HG03565 (cell line): ENCODE results near the gene RPS15.
A peak's percentile ranks its signal among the peaks of the same experiment; 100 is the strongest.
"Not testable (repeated sequence)": the region's sequence is repeated elsewhere in the genome, so short reads cannot be mapped to it uniquely, and the experiment has no call there.

Experiments
- ATAC-seq: cut with Tn5 transposase; IDR thresholded peaks from one replicate; pipeline ENCODE4 v1.9.1; 2021; ENCODE audit warnings: mild to moderate bottlenecking, moderate library complexity; ENCODE audit not compliant: unreplicated experiment

RPS15 gene

DNA sequence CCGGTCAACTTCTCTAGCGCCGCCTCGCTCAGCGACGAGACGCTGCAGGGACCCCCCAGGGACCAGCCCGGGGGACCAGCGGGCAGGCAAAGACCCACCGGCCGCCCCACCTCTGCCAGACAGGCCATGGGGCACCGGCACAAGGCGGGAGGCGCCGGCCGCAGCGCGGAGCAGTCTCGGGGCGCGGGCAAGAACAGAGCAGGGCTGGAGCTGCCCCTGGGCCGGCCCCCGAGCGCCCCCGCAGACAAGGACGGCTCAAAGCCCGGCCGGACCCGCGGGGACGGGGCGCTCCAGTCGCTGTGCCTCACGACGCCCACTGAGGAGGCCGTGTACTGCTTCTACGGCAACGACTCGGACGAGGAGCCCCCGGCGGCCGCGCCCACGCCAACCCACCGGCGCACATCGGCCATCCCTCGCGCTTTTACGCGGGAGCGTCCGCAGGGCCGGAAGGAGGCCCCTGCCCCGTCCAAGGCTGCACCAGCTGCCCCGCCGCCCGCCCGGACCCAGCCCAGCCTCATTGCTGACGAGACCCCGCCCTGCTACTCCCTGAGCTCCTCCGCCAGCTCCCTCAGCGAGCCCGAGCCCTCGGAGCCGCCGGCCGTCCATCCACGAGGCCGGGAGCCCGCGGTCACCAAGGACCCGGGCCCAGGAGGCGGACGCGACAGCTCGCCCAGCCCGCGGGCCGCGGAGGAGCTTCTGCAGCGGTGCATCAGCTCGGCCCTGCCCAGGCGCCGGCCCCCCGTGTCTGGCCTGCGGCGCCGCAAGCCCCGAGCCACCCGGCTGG lies 29.5 kb downstream of the RPS15 start:
- no peak for ATAC-seq

DNA sequence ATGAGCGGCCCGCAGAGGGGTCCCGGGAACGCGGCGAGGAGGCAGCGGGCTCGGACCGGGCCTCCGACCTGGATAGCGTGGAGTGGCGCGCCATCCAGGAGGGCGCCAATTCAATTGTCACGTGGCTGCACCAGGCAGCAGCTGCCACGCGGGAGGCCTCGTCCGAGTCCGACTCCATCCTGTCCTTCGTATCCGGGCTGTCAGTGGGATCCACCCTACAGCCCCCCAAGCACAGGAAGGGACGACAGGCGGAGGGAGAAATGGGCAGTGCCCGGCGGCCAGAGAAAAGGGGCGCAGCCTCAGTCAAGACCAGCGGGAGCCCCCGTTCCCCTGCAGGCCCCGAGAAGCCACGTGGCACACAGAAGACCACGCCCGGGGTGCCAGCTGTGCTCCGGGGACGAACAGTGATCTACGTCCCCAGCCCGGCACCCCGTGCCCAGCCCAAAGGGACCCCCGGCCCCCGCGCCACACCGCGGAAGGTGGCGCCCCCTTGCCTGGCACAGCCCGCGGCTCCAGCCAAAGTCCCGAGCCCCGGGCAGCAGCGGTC lies 30.2 kb downstream of the RPS15 start:
- no peak for ATAC-seq

DNA sequence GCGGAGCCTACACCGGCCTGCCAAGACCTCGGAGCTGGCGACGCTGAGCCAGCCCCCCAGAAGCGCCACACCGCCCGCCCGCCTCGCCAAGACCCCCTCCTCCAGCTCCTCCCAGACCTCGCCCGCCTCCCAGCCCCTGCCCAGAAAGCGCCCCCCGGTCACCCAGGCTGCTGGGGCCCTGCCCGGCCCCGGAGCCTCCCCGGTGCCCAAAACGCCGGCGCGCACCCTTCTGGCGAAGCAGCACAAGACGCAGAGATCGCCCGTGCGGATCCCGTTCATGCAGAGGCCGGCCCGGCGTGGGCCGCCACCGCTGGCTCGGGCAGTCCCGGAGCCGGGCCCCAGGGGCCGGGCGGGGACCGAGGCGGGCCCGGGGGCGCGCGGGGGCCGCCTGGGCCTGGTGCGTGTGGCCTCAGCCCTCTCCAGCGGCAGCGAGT lies 30.6 kb downstream of the RPS15 start:
- ATAC-seq, result no peak

DNA sequence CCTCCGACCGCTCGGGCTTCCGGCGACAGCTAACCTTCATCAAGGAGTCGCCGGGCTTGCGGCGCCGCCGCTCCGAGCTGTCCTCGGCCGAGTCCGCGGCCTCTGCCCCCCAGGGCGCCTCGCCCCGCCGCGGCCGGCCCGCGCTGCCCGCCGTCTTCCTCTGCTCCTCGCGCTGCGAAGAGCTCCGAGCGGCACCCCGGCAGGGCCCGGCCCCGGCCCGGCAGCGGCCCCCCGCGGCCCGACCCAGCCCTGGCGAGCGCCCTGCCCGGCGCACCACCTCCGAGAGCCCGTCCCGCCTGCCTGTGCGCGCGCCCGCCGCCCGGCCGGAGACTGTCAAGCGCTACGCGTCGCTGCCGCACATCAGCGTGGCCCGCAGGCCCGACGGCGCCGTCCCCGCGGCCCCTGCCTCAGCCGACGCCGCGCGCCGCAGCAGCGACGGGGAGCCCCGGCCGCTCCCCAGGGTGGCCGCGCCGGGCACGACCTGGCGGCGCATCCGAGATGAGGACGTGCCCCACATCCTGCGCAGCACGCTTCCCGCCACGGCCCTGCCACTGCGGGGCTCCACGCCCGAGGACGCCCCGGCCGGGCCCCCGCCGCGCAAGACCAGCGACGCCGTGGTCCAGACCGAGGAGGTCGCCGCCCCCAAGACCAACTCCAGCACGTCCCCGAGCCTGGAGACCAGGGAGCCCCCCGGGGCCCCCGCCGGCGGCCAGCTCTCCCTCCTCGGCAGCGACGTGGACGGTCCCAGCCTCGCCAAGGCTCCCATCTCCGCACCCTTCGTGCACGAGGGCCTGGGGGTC lies 31.3 kb downstream of the RPS15 start:
- no peak for ATAC-seq

DNA sequence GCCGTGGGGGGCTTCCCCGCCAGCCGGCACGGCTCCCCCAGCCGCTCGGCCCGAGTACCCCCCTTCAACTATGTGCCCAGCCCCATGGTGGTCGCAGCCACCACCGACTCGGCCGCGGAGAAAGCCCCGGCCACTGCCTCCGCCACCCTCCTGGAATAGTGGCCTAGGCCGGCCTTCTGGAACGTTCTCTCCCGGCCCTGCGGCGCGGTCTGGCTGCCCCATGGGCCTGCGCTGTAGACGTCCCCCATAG lies 31.8 kb downstream of the RPS15 start:
- ATAC-seq, result no peak

DNA sequence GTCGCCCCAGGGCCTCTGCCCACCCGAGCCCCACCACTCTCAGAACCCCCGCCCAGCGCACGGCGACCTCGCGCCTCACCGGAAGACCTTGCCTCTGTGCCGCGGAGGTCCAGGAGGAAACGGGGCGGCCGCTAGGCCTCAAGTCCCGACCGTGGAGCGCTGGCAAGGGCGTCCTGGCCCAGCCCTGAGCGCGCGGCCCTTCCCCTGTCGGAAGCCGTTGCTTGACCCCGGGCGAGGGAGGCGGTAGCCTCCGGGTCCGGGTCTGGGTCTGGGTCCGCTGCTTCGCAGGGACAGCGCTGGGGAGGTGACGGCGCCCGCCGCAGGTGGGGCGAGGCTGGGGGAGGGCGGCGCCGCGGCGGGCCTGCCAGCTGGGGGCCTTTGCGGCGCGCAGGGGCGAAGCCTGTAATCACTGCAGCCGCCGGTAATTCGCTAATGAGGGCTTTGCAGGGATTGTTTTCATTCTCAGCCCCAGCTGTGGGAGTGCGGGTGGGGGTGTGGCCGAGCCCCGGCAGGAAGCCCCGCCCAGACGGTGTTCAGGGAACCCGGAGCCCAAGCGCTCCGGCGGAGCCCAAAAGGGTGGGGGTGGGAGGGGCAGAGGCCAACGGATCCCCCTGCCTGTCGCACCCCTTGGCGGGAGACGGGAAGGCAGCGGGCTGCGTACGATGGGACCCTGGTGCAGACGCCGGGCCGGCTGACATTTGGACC lies 32.3 kb downstream of the RPS15 start:
- ATAC-seq, result no peak

DNA sequence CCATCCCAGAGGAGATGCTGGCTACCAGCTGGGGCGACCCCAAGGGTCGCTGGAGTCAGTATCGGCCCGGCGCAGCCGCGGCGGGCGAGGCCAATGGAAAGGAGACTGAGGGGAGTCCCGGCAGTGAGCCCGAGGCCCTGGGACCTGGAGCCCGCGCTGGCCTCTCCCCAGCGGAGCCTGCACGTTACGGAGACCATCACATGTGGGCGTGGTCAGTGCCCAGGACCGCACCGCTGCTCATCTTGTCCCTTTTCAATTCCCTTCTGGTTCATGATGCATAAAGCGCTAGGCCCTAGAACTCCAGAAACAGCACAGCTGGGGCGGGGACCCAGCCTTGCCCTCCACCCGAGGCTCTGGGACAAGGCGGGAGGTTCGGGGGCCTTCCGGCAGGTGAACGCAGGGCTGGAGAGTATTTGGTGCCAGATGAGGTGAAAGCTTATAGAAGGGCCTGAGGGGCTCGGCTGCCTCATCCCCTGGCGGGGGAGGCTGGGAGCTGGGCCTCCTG lies 32.9 kb downstream of the RPS15 start:
- no peak for ATAC-seq

DNA sequence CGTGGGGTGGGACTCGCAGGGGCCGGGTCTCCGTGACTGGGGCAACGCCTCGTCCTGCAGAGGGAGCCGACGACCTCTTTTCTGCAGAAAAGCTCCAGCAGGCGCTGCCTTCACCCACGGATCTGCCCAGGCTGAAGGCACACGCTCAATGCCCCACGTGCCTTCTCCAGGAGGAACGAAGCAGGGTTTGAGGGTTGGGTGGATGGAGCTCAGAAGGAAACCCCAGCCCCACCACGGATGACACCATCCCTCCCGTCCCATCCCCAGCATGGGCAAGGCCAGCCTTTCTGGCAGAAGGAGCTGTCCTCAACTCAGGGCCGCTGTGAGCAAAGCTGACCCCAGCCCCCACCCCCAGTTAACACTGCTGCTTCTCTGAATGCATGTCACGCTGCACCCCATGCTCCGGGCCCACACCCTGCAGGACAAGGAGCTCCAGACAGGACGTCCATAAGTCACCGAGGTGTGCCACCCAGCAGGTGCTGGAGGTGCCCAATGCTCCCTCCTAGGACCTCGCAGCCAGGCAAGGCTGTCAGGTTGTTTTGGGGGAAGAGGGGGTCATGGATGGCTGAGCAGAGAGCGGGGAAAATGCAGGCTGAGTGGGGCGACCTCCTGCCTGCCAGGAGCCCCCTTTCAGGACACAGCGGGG lies 33.4 kb downstream of the RPS15 start:
- ATAC-seq, result no peak

DNA sequence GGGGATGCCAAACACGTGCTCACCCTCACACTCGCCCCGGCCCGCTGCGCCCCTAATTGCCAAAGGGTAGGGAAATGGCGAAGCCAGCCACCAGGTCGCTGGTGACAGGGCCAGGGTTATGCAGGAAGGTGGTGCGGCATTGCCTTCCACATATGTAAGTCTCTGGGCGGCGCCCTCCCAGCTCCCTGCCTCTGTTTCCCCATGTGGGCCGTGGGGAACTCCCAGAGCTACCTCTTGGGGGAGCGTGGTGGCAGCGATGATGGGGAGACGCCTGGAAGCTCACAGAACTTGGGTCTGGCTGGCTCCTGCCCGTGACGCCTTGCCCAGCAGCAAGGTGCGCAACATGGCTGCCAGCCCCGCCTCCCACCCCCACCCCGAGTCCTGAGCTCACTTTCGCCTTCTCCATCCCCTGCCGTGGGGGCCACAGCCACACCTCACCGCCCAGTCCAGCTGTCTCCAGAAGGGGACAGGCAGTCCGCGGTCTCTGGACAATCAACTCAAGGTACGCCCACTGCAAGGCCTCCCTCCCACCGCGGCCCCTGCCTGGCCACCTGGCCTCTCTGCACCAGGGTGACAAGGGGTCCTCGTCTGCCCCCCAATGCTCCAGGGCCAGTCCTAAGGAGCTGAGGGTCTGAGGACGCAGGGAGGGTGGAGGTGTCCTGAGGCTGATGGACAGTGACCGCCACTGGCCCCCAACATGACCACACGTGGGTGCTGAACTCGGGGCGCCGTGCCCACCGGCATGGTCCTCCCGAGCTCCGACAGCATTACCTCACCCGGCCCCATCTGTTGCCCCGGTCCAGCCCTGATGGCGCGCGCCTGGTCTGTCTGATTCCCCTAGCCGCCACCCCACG lies 34.3 kb downstream of the RPS15 start:
- no peak for ATAC-seq

DNA sequence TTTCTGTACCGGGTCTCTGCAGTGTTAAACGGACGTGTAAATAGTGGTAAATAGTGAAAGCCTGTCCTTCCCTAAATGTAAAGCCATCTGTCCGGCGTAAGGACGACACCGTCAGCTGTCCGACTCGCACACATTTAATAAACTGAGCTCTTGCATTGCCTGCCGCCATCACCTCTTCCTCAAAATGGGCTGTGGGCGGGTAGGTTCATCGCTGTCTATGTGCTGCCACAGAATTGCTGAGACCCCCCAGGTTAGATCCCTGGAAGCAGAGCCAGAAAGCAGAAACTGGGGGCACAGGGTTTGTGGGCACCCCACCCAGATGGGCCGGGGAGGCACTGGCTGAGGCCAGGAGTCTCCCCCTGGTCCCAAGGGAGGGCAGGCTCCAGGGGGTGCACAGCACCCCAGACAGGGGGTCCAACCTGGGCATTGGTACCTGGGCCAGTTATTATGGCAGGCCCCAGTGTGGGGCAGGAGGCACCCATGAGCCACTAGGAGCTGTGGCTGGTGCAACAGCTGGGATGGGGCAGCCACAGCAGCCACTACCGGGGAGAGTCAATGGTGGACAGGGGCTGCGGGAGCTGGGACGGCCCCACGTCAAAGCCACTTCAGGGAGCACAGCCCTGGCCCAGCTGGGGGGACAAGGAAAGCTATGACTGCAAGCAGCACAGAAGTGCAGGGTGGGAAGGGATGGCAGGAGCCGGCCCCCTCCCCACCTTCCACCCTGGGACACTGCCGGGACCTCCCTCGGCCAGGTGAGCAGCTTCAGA lies 35.1 kb downstream of the RPS15 start:
- ATAC-seq, result no peak

DNA sequence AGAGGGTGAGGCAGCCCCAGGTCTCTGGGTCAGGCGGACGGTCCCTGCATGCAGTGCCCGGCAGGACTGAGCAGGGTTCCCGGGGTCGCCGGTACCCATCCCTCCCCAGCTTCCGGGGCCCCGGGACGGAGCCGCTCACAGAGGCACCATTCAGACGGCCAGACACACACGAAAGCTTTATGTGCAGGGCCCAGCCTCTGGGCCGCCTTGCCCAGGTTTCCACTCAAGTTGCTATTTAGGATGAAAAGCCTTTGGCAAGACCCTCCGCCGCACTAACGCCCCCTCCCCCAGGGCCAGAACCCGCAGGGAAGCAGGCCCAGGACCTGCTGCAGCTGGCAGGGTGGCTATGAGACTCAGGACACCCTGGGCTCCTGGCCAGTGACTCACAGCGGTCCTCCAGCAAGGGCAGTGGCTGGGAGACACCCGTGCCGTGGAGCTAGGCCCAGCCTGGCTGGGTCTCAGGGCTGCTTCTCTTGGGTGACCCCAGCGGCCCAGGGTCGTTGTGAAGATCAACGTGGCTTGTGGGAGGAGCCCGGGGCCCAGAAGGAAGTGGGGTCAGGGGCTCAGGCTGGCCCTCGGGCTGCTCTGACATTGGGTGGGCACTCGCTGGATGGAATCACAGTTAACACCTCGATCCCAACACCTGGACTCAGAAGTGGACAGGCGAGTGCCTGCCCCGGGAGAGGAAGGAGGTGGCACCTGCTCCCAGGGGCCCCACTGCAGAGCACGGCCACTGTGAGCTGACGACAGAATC lies 36.0 kb downstream of the RPS15 start:
- no peak for ATAC-seq

DNA sequence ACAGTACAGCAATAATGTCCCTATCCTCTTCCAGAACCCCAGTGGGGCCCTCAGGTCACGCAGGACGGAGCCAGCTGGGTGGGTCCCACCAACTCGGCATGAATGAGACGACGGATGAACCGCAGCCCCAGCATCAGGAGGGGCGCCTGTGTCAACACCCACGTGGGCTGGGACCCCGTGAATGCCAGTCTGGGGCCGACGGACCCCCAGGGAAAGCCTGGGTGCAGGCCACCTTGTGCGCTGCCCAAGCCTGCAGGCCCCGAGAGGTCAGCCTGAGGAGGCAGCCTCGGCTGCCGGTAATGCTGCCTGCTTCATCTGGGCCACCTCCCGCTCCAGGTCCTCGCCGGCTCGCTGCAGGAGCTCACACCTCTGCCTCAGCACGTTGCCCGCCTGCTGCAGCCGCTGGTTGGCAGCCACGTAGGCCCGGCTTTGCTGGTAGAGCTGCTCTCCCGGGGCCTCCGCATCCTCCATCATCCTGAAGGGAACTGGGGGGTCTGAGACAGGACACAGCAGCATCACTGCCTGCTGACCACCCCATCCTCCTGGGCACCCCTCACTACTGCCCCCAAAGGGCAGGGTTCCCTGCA lies 36.7 kb downstream of the RPS15 start:
- ATAC-seq, result no peak

DNA sequence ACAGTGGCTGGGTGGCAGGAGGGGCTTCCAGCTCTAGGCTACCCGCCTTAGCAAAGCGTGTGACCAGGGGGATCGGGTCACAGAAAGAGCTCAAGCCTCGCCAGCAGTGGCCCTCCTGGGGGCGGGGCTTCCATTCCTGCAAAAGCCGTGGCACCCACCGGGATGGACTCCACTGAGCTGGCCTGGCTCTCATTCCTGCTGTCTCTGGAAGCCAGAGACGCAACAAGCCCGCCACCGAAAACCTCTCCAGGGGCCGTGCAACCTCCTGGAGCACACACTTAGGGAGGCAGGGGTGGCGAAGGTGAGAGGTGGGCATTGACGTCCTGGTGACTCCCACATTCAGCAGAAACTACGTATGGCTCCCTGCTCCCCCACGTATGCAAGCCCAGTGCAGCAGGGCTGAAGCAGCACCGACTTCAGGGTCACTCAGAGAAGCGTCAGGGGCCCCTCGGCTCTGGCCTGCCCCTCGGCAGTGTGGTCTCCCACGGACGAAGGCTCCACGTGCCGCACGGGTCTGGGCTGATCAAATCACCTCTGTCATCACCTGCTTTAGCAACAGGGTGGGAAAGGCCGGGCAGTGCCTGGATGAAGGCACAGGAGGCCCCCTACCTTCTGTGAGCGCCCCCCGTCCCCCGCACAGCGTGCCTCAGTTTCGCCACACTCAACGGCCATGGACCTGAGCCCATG lies 37.7 kb downstream of the RPS15 start:
- ATAC-seq, result no peak

DNA sequence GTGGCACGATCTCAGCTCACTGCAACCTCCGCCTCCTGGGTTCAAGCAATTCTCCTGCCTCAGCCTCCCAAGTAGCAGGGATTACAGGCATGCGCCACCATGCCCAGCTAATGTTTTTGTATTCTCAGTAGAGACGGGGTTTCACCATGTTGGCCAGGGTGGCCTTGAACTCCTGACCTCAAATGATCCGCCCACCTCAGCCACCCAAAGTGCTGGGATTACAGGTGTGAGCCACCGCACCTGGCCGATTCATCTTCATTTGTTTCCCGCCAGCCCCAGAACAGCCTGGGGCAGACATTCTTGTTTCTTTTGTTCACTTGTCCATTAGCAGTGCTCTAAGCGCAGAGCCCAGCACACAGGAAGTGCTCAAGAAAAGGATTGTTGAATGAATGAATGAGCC lies 38.9 kb downstream of the RPS15 start:
- ATAC-seq, result not testable (repeated sequence)

DNA sequence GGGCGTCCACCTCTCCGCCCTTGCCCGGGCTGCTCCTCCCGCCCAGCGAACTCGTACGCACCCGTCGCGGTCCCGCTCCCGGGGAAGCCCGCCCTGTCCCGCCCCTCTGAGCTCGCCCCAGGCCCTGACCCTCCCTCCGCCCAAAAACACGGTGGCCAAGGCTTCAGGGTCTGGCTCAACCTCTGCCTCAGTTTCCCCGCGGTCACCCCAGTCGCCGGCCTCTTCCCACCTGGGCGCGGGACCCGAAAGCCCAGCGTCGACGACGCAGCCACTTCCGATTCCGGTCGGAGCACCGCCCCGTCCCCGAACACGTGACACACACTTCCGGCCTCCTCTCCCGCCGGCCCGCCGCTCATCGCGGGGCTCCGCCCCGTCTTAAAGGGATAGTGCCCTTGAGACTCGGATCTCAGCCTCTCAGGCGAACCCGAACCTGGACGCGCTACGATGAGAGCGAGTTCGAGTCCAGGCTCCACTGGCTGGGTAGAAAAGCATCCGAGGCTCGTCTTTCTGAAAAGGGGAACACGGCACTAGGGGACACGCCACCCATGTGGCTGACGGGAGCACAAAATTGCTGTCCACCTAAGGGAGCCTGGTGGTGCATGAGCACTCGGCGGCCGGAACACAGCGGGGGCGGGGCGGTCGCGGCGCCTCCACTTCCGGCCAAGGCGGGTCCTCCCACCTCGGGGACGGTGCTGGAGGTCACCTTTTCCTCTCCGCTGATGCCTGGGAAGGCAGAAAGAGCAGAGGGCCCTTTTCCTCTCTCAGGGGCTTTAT lies 40.9 kb downstream of the RPS15 start, which contains the start of gene C19orf25:
Gene C19orf25 (minus strand): TSS at position 282 of the 774 bp plus-strand sequence. CDS start 312 bp downstream, outside the sequence.
- peak; percentile 82 for ATAC-seq

DNA sequence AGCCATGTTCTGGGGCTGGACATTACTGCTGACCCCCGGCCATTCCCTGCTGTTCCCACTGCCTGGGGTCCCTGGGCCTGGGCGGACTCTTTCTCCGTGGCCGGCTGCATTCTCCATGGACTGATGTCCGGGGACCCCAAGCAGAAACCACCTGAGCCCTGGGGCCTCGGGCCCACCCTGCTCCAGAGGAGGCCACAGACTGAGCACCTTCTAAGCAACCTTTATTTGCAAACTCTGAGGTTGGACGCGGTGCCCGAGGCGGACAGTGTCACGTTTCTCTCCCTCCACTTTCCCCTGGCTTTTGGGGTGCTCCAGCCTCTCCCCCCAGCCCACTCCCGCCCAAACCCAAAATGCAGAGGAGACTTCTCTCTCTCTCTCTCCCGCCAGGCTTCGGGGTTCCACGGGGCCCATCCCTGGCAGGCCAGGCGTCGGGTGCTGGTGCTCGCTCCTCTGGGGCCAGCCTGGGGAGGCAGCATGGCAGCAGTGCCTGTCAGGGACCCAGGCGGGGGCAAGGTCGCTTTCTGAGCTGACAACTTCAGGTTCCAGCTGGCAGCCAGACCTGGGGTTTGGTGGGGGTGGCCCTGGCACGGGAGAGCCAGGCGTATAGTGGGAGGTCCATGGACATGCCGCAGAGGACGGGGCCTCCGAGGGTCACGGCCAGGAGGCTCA lies 43.2 kb downstream of the RPS15 start:
- ATAC-seq, result no peak
